Liver (tissue), 3 donors: Measurements from ENCODE around the gene ANP32B.

Experiments
- EGR1 ChIP-seq, 2 donors: IDR thresholded peaks; 2 replicates each; pipeline ENCODE4 v1.6.1; 2016 to 2018; ENCODE audit warnings: antibody characterized with exemption in 2 of 2, low read depth in 2 of 2
- GABPA ChIP-seq, 2 donors: IDR thresholded peaks in 1 of 2; conservative IDR thresholded peaks in 1 of 2; 2 replicates each; pipeline ENCODE4 v1.6.1; 2016; ENCODE audit warnings: antibody characterized with exemption in 2 of 2, mild to moderate bottlenecking in 1 of 2, moderate library complexity in 1 of 2
- RAD21 ChIP-seq, 2 donors: IDR thresholded peaks; 2 replicates each; pipeline ENCODE4 v1.6.1; 2016; ENCODE audit warnings: antibody characterized with exemption in 2 of 2, mild to moderate bottlenecking in 2 of 2
- SP1 ChIP-seq: IDR thresholded peaks from 2 replicates; pipeline ENCODE4 v1.6.1; 2018; ENCODE audit warnings: antibody characterized with exemption, mild to moderate bottlenecking
- TF ChIP-seq, protein P1 (sequence below): fragments of 150-350 bp; IDR thresholded peaks from 2 replicates; pipeline ENCODE4 v1.5.1; 2017; ENCODE audit warnings: improper control_type of control experiment, low read depth, low read length; ENCODE audit not compliant: missing input control
- TF ChIP-seq, protein P2 (sequence below): IDR thresholded peaks from 2 replicates; pipeline ENCODE4 v1.6.1; 2016; ENCODE audit warnings: antibody characterized with exemption
- TF ChIP-seq, protein P3 (sequence below): IDR thresholded peaks from 2 replicates; pipeline ENCODE4 v1.6.1; 2016; ENCODE audit warnings: antibody characterized with exemption, mild to moderate bottlenecking
- TF ChIP-seq, protein P4 (sequence below): IDR thresholded peaks from 2 replicates; pipeline ENCODE4 v1.6.1; 2016; ENCODE audit warnings: antibody characterized with exemption
- donor health status: healthy.
- donor health status: healthy.

DNA sequence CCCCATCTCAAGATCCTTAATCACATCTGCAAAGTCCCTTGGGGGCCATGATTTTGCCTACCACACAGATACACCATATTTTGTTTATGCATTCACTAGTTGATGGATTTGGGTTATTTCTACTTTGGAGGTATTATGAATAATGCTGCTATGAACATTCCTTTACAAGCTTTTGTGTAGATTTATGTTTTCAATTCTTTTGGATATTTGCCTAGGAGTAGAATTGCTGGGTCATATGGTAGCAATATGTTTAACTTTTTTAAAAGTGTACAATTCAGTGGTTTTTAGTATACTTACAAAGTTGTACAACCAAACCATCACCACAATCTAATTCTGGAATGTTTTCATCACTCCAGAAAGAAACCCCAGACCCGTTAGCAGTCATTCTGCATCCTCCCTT, 7.8 kb upstream of the ANP32B start:
- TF ChIP-seq, protein P1, sequence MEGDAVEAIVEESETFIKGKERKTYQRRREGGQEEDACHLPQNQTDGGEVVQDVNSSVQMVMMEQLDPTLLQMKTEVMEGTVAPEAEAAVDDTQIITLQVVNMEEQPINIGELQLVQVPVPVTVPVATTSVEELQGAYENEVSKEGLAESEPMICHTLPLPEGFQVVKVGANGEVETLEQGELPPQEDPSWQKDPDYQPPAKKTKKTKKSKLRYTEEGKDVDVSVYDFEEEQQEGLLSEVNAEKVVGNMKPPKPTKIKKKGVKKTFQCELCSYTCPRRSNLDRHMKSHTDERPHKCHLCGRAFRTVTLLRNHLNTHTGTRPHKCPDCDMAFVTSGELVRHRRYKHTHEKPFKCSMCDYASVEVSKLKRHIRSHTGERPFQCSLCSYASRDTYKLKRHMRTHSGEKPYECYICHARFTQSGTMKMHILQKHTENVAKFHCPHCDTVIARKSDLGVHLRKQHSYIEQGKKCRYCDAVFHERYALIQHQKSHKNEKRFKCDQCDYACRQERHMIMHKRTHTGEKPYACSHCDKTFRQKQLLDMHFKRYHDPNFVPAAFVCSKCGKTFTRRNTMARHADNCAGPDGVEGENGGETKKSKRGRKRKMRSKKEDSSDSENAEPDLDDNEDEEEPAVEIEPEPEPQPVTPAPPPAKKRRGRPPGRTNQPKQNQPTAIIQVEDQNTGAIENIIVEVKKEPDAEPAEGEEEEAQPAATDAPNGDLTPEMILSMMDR = no peak
- TF ChIP-seq, protein P2, sequence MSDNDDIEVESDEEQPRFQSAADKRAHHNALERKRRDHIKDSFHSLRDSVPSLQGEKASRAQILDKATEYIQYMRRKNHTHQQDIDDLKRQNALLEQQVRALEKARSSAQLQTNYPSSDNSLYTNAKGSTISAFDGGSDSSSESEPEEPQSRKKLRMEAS = no peak
- TF ChIP-seq, protein P3, sequence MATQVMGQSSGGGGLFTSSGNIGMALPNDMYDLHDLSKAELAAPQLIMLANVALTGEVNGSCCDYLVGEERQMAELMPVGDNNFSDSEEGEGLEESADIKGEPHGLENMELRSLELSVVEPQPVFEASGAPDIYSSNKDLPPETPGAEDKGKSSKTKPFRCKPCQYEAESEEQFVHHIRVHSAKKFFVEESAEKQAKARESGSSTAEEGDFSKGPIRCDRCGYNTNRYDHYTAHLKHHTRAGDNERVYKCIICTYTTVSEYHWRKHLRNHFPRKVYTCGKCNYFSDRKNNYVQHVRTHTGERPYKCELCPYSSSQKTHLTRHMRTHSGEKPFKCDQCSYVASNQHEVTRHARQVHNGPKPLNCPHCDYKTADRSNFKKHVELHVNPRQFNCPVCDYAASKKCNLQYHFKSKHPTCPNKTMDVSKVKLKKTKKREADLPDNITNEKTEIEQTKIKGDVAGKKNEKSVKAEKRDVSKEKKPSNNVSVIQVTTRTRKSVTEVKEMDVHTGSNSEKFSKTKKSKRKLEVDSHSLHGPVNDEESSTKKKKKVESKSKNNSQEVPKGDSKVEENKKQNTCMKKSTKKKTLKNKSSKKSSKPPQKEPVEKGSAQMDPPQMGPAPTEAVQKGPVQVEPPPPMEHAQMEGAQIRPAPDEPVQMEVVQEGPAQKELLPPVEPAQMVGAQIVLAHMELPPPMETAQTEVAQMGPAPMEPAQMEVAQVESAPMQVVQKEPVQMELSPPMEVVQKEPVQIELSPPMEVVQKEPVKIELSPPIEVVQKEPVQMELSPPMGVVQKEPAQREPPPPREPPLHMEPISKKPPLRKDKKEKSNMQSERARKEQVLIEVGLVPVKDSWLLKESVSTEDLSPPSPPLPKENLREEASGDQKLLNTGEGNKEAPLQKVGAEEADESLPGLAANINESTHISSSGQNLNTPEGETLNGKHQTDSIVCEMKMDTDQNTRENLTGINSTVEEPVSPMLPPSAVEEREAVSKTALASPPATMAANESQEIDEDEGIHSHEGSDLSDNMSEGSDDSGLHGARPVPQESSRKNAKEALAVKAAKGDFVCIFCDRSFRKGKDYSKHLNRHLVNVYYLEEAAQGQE = no peak
- TF ChIP-seq SP1 (no peak), GABPA (IDR thresholded peaks at IDR 0.05 in 1 of 2, conservative IDR thresholded peaks at IDR 0.05 in 1 of 2) (no peak), RAD21 (IDR thresholded peaks at IDR 0.05) (no peak), EGR1 (IDR thresholded peaks at IDR 0.05; ENCODE audit: low read depth in 2 of 2) (no peak)
- TF ChIP-seq, protein P4, sequence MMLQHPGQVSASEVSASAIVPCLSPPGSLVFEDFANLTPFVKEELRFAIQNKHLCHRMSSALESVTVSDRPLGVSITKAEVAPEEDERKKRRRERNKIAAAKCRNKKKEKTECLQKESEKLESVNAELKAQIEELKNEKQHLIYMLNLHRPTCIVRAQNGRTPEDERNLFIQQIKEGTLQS = no peak
